GM20431 (cell line): ENCODE results near the gene CELSR2.

Source experiments
- in situ Hi-C: fragments of 300-500 bp; cut with MseI, MboI; formaldehyde crosslinking; loops from one replicate; pipeline ENCODE4 v1.15.0; 2020; ENCODE audit warnings: low sequenced_read_pairs; ENCODE audit not compliant: unreplicated experiment

Gene CELSR2

GRCh38 chr1:109315288-109315687 lies 65.9 kb downstream of the CELSR2 start:
- in situ Hi-C loops: no loop called here

GRCh38 chr1:109316506-109316905 lies 67.2 kb downstream of the CELSR2 start:
- in situ Hi-C loops: no loop called here

- in situ Hi-C loops: no loop called here
Observed at GRCh38 chr1:109319114-109319513, 69.8 kb downstream of the CELSR2 start.

GRCh38 chr1:109322974-109323373 lies 73.6 kb downstream of the CELSR2 start:
- in situ Hi-C loops: no loop called here
